HepG2 (cell line): ENCODE data around the gene ACAP3. TPM values are rescaled to one million over a fixed set of nuclear protein-coding genes. Genes with fewer than 3 reads are reported as not detected.

ENCODE experiments used
- ATAC-seq: fragments of 200-7000 bp; cut with Tn5 transposase; 3 replicates; pipeline ENCODE4 v1.9.1; 2020; ENCODE audit warnings: mild to moderate bottlenecking, moderate library complexity
- BruUV-seq: library from RNA; stranded (reverse); fragments of 400-500 nt; replicated peaks from 2 replicates; lab custom pipeline; 2021; lab: Mats Ljungman, UMichigan
- CTCF ChIA-PET: fragments of 300-600 bp; formaldehyde crosslinking; extraction: SDS; loops from one replicate; lab custom pipeline; 2021; ENCODE audit warnings: low total read pairs, inconsistent platforms, low intra/inter-chr PET ratio; lab: Yijun Ruan, JAX
- POLR2A ChIA-PET: fragments of 350-600 bp; sonication (Branson Sonifier 250); formaldehyde crosslinking; loops from one replicate; lab custom pipeline; 2020; ENCODE audit warnings: antibody characterized with exemption, inconsistent platforms; lab: Yijun Ruan, JAX
- DNase-seq: peaks from one replicate; pipeline ENCODE4 v3.0.0-alpha.2; 2015; ENCODE audit warnings: low spot score
- FAIRE-seq: peaks from 3 replicates; lab custom pipeline; 2011; peaks lifted over from hg19 to GRCh38; lab: Jason Lieb, UNC
- H2AFZ ChIP-seq: one replicate; pipeline ENCODE4 v1.6.1; 2011; ENCODE audit warnings: low read length, inconsistent platforms
- H3K27ac ChIP-seq: fragments of 300-600 bp; 3 replicates; pipeline ENCODE4 v1.8.0; 2011; ENCODE audit warnings: mixed run types, mild to moderate bottlenecking, mixed read lengths, low read length, inconsistent platforms; ENCODE audit not compliant: insufficient read depth; ENCODE audit errors: extremely low read length
- H3K27me3 ChIP-seq, 2 experiments: fragments of 200-600 bp in 1 of 2; 2 replicates in 1 of 2; 3 replicates in 1 of 2; pipeline versions ENCODE4 v1.6.0 to v1.8.0; 2011; ENCODE audit warnings: low read length in 2 of 2, mild to moderate bottlenecking in 2 of 2, moderate library complexity in 2 of 2, inconsistent platforms in 1 of 2; ENCODE audit not compliant: insufficient read depth in 2 of 2, control insufficient read depth in 1 of 2
- H3K36me3 ChIP-seq, 2 experiments: fragments of 200-600 bp in 1 of 2; replicated peaks in 1 of 2; 2 replicates in 1 of 2; 3 replicates in 1 of 2; pipeline versions ENCODE4 v1.5.1 to v1.8.0; 2011; ENCODE audit warnings: low read length in 2 of 2, inconsistent platforms in 1 of 2; ENCODE audit not compliant: insufficient read depth in 2 of 2, control insufficient read depth in 1 of 2
- H3K4me1 ChIP-seq: 2 replicates; pipeline ENCODE4 v1.5.1; 2012; ENCODE audit warnings: low read length, inconsistent platforms; ENCODE audit not compliant: insufficient read depth
- H3K4me2 ChIP-seq: 2 replicates; pipeline ENCODE4 v1.6.0; 2011; ENCODE audit warnings: low read depth, low read length, inconsistent platforms
- H3K4me3 ChIP-seq, 3 experiments: fragments of 200-600 bp in 1 of 3; sonication (generic), shearing (Covaris generic) in 1 of 3; replicated peaks in 1 of 3; 2 replicates each; pipeline ENCODE4 v1.5.1; 2011 to 2016; ENCODE audit warnings: low read length in 3 of 3, inconsistent platforms in 2 of 3, low read depth in 2 of 3, mild to moderate bottlenecking in 2 of 3, control low read depth in 1 of 3, mixed read lengths in 1 of 3; ENCODE audit not compliant: insufficient read depth in 1 of 3
- H3K79me2 ChIP-seq: one replicate; pipeline ENCODE4 v1.6.1; 2011; ENCODE audit warnings: low read length, inconsistent platforms; ENCODE audit not compliant: insufficient read depth
- H3K9ac ChIP-seq: 2 replicates; pipeline ENCODE4 v1.6.0; 2011; ENCODE audit warnings: mild to moderate bottlenecking, low read depth, low read length, inconsistent platforms; ENCODE audit not compliant: insufficient read depth
- H3K9me3 ChIP-seq: 2 replicates; pipeline ENCODE4 v1.5.1; 2012; ENCODE audit warnings: mild to moderate bottlenecking, low read length
- H4K20me1 ChIP-seq: 2 replicates; pipeline ENCODE4 v1.6.0; 2011; ENCODE audit warnings: inconsistent platforms, mild to moderate bottlenecking, low read length, moderate library complexity; ENCODE audit not compliant: insufficient read depth
- AGO2 ChIP-seq: fragments of 200-400 bp; formaldehyde crosslinking; optimal IDR thresholded peaks from 2 replicates; pipeline ENCODE3; 2017; ENCODE audit warnings: mild to moderate bottlenecking, low read depth, low read length, moderate library complexity
- CREB1 ChIP-seq, 2 experiments: fragments of 450-650 bp in 1 of 2; IDR thresholded peaks; 2 replicates each; pipeline ENCODE4 v1.6.1; 2016 to 2017; ENCODE audit warnings: control low read depth in 1 of 2, mild to moderate bottlenecking in 1 of 2, missing compliant biosample characterization in 1 of 2, missing genetic modification characterization in 1 of 2
- GFI1 ChIP-seq: sonication (generic); formaldehyde crosslinking; IDR thresholded peaks from 2 replicates; pipeline ENCODE4 v1.5.0; 2020; ENCODE audit warnings: missing genetic modification reagents, mild to moderate bottlenecking, borderline replicate concordance
- KAT7 ChIP-seq: IDR thresholded peaks from 2 replicates; pipeline ENCODE4 v1.6.1; 2018; ENCODE audit warnings: borderline replicate concordance, missing compliant biosample characterization
- MEF2D ChIP-seq: sonication (generic); formaldehyde crosslinking; IDR thresholded peaks from 2 replicates; pipeline ENCODE4 v1.5.1; 2020; ENCODE audit warnings: mild to moderate bottlenecking, missing genetic modification reagents
- SALL2 ChIP-seq: sonication (generic); formaldehyde crosslinking; IDR thresholded peaks from 2 replicates; pipeline ENCODE4 v1.8.1; 2023; ENCODE audit warnings: mild to moderate bottlenecking, missing genetic modification reagents, inconsistent platforms
- ZNF326 ChIP-seq: sonication (generic); formaldehyde crosslinking; IDR thresholded peaks from 2 replicates; pipeline ENCODE4 v1.4.0; 2020; ENCODE audit warnings: missing genetic modification reagents, borderline replicate concordance
- ZNF501 ChIP-seq: sonication (generic); formaldehyde crosslinking; IDR thresholded peaks from 2 replicates; pipeline ENCODE4 v1.5.1; 2020; ENCODE audit warnings: mild to moderate bottlenecking, moderate library complexity, missing genetic modification reagents
- ZNF549 ChIP-seq: sonication (generic); formaldehyde crosslinking; IDR thresholded peaks from 2 replicates; pipeline ENCODE4 v1.5.0; 2020; ENCODE audit warnings: missing genetic modification reagents
- ZNF619 ChIP-seq: sonication (generic); formaldehyde crosslinking; IDR thresholded peaks from 2 replicates; pipeline ENCODE4 v1.4.0; 2020; ENCODE audit warnings: mild to moderate bottlenecking, missing genetic modification reagents
- ZNF678 ChIP-seq: sonication (generic); formaldehyde crosslinking; IDR thresholded peaks from 2 replicates; pipeline ENCODE4 v1.4.0; 2020; ENCODE audit warnings: mild to moderate bottlenecking, missing genetic modification reagents
- WGBS: methylation state at CpG from one replicate; pipeline ENCODE4 v1.1.6; 2017; ENCODE audit warnings: low lambda C conversion rate; 5-methylcytosine and 5-hydroxymethylcytosine counted together
- in situ Hi-C: cut with HindIII; loops from 2 replicates; pipeline ENCODE4 v1.10.0; 2017; ENCODE audit warnings: low pct_unique_long_range_greater_than_20kb; ENCODE audit not compliant: extremely low pct_ligation_motif_present
- intact Hi-C: fragments of 100-400 bp; cut with micrococcal nuclease; formaldehyde crosslinking; loops from one replicate; pipeline ENCODE4 v1.10.0; 2022; ENCODE audit not compliant: unreplicated experiment
- polyA plus RNA-seq, 8 experiments: library from polyadenylated mRNA; depleted of rRNA in 3 of 8; stranded (reverse) in 7 of 8; unstranded in 1 of 8; fragments of >200 nt; fragmentation: Illumina TruSeq in 4 of 8; extraction: Trizol in 4 of 8; gene quantifications; 2 replicates each; pipeline versions ENCODE4 v1.2.1 to v1.2.3, GENCODE V29; 2011 to 2016; ENCODE audit warnings: low read depth in 4 of 8, missing spikeins in 1 of 8, mixed read lengths in 1 of 8; ENCODE audit not compliant: insufficient read depth in 1 of 8
- total RNA-seq, 5 experiments: library from RNA; depleted of rRNA; stranded (reverse); fragments of >200 nt; fragmentation: Illumina TruSeq; extraction: Trizol; gene quantifications; 2 replicates each; pipeline ENCODE4 v1.2.3, GENCODE V29; 2016; ENCODE audit warnings: low read depth in 1 of 5
- TF ChIP-seq, protein P1 (sequence below): IDR thresholded peaks from 2 replicates; pipeline ENCODE4 v1.6.1; 2018; ENCODE audit warnings: missing genetic modification reagents, mild to moderate bottlenecking, missing compliant biosample characterization
- TF ChIP-seq, protein P2 (sequence below): sonication (generic); formaldehyde crosslinking; IDR thresholded peaks from 2 replicates; pipeline ENCODE4 v1.5.0; 2020; ENCODE audit warnings: missing genetic modification reagents

The ACAP3 gene
- total and polyA plus RNA-seq, 2 of the 13 experiments (the other 11 are each of a cell fraction or from before 2014, with no cell fraction given): 29.4 to 50.8 TPM

DNA sequence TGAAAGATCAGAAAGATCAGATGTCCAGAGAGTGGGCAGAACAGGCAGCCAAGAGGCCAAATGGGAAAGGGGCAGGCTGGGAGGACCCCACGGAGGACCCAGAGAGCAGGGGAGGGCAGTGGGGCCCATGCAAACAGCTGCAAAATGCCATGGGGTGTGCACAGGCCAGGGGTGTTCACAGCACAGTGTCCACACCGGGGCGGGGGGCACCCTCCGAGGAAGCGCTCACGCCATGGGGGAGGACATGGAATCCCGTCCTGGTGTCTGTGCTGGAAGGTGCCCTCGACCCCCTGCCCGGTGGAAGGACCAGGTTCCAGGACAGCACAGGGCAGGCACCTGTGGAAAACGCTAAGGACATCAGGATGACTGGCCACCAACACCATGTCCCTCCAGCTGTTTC, 15.2 kb upstream of the ACAP3 start:
- Histone ChIP-seq H3K9me3 (no peaks in the 10 kb centered on the region), H3K27ac (no peak overlapping the region), H3K4me2 (peak overlapping the region; percentile 70), H2AFZ (no peak overlapping the region), H3K36me3 (peaks cover 7 to 23% of the 10 kb centered on the region in 2 experiments; a peak in 4 of 5 replicates), H3K27me3 (no peaks in the 10 kb centered on the region), H3K9ac (peak overlapping the region; percentile 54; the same call in 1 of the 2 replicates), H3K4me3 (peak overlapping the region in 2 of 3 experiments; percentile 54 to 99; a peak in 4 of 6 replicates), H4K20me1 (peaks cover 10% of the 10 kb centered on the region; the same call in 1 of the 2 replicates), H3K4me1 (peaks cover 23% of the 10 kb centered on the region), H3K79me2 (peaks cover 52% of the 10 kb centered on the region)
- intact Hi-C loops (no loop called here), in situ Hi-C loops (no loop called here)
- POLR2A ChIA-PET: no interaction called here
- BruUV-seq: no TSS peak
- WGBS: 71% methylated on average over 3 of the region's 10 CpGs
- FAIRE-seq (no peak), ATAC-seq (no peak), DNase-seq (no peak)
- CTCF ChIA-PET: no interaction called here
- TF ChIP-seq AGO2 (peak; percentile 42), SALL2 (CRISPR knock-in tag) (no peak)

DNA sequence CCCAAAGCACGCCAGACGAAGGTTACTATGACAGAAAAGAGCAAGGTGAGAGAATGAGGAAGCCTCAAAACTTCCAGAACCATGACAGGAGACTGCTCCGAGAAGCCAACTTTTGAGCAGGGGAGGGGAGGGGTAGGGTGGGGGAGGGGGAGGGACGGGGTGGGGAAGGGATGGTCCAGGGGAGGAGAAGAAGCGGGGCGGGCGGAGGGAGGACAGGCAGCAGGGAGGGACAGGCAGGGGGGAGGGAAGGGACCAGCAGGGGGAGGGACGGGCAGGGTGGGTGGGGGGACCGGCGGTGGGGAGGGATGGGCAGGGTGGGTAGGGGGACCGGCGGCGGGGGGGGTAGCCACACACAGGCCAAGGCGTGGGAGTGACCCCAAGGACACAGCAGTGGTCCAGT, 14.7 kb upstream of the ACAP3 start:
- H3K79me2 ChIP-seq: peaks cover 53% of the 10 kb centered on the region
- peaks cover 23% of the 10 kb centered on the region for H3K4me1 ChIP-seq
- H3K27me3 ChIP-seq: no peaks in the 10 kb centered on the region
- TF ChIP-seq, protein P1, sequence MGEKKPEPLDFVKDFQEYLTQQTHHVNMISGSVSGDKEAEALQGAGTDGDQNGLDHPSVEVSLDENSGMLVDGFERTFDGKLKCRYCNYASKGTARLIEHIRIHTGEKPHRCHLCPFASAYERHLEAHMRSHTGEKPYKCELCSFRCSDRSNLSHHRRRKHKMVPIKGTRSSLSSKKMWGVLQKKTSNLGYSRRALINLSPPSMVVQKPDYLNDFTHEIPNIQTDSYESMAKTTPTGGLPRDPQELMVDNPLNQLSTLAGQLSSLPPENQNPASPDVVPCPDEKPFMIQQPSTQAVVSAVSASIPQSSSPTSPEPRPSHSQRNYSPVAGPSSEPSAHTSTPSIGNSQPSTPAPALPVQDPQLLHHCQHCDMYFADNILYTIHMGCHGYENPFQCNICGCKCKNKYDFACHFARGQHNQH (CRISPR knock-in tag): no peak
- TF ChIP-seq, protein P2, sequence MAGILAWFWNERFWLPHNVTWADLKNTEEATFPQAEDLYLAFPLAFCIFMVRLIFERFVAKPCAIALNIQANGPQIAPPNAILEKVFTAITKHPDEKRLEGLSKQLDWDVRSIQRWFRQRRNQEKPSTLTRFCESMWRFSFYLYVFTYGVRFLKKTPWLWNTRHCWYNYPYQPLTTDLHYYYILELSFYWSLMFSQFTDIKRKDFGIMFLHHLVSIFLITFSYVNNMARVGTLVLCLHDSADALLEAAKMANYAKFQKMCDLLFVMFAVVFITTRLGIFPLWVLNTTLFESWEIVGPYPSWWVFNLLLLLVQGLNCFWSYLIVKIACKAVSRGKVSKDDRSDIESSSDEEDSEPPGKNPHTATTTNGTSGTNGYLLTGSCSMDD: no peak
- TF ChIP-seq ZNF619 (CRISPR knock-in tag) (no peak), KAT7 (CRISPR knock-in tag) (no peak), MEF2D (CRISPR knock-in tag) (no peak), ZNF326 (CRISPR knock-in tag) (no peak), ZNF501 (no peak), GFI1 (CRISPR knock-in tag) (no peak), CREB1 (IDR thresholded peaks at IDR 0.05) (no peak), CREB1 (CRISPR knock-in tag; IDR thresholded peaks at IDR 0.05) (no peak), ZNF549 (CRISPR knock-in tag) (no peak), ZNF678 (CRISPR knock-in tag) (no peak)
- DNase-seq (no peak), FAIRE-seq (no peak), ATAC-seq (no peak)
- H3K4me2 ChIP-seq: peak overlapping the region; percentile 70; the same call in 1 of the 2 replicates
- peaks cover 10% of the 10 kb centered on the region; the same call in 1 of the 2 replicates for H4K20me1 ChIP-seq
- H2AFZ ChIP-seq: no peak overlapping the region
- H3K4me3 ChIP-seq: peak overlapping the region in 1 of 3 experiments; percentile 54; a peak in 1 of 6 replicates
- POLR2A ChIA-PET: no interaction called here
- no peak overlapping the region for H3K9ac ChIP-seq
- CTCF ChIA-PET: no interaction called here
- no peak overlapping the region for H3K27ac ChIP-seq
- 96% methylated on average over 13 of the region's 14 CpGs for WGBS
- no peaks in the 10 kb centered on the region for H3K9me3 ChIP-seq
- in situ Hi-C loops (no loop called here), intact Hi-C loops (no loop called here)
- no TSS peak for BruUV-seq
- peaks cover 7 to 27% of the 10 kb centered on the region in 2 experiments; a peak in 4 of 5 replicates for H3K36me3 ChIP-seq
